ENCODE data around the gene SORCS2.

SORCS2 gene

DNA sequence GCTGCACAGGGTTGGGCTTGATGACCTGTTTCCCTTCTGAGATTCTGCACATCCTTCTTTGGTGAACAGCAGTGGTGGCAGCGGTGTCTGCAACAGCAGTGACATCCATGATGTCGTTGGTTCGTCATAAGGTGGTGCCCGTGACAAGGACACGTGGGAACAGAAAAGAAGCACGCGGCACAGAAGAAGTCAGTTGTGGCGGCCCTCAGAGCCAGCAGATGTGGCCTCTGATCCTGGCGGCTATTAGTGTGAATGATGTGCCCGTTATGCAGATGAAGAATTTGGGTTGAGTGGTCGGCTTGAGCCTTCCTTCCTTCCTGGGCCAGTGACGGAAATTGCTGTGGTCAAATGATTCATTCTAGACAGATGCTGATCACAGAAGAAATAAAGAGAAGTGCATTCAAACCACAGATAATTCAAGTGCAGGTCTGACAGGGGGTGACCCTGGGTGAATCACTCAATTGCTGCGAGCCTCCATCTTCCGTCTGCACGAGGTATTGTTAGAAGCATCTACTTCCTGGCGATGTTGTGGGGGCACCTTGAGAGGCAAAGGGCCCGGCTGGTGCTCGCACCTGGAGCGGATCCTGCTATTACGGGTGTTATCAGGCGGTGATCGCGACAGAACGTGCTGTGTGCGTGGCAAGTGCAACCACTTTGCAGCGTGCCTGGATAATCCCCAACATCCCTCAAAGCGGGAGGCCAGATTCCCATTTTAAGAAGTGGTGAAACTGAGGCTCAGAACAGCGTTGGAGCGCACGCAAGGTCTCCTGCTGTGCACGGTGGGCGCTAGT lies 457.6 kb downstream of the SORCS2 start:
- ATAC-seq = no peak
- Mint-ChIP-seq H3K4me3 (no peak overlapping the region), H3K27me3 (peaks cover 64% of the 10 kb centered on the region), H3K4me1 (peaks cover 13% of the 10 kb centered on the region), H3K9me3 (no peaks in the 10 kb centered on the region), H3K36me3 (no peaks in the 10 kb centered on the region), H3K27ac (no peak overlapping the region)

GRCh38 chr4:7650606-7651385 lies 458.5 kb downstream of the SORCS2 start:
- Mint-ChIP-seq H3K9me3 (no peaks in the 10 kb centered on the region), H3K27ac (no peak overlapping the region), H3K4me1 (peaks cover 13% of the 10 kb centered on the region), H3K36me3 (no peaks in the 10 kb centered on the region), H3K4me3 (no peak overlapping the region), H3K27me3 (peaks cover 69% of the 10 kb centered on the region)
- ATAC-seq = no peak

GRCh38 chr4:7651461-7651921 lies 459.2 kb downstream of the SORCS2 start:
- Mint-ChIP-seq H3K4me1 (peaks cover 13% of the 10 kb centered on the region), H3K27ac (no peak overlapping the region)

GRCh38 chr4:7652006-7652405 lies 459.7 kb downstream of the SORCS2 start:
- Mint-ChIP-seq H3K4me1 (peaks cover 13% of the 10 kb centered on the region), H3K4me3 (no peak overlapping the region), H3K36me3 (no peaks in the 10 kb centered on the region), H3K27ac (no peak overlapping the region), H3K9me3 (no peaks in the 10 kb centered on the region), H3K27me3 (peaks cover 56% of the 10 kb centered on the region)
- ATAC-seq = no peak

More at GRCh38 chr4:7651461-7651921, 459.2 kb downstream of the SORCS2 start:
- peaks cover 62% of the 10 kb centered on the region for H3K27me3 Mint-ChIP-seq
- H3K4me3 Mint-ChIP-seq = no peak overlapping the region
- H3K9me3 Mint-ChIP-seq = no peaks in the 10 kb centered on the region
- no peak for ATAC-seq
- H3K36me3 Mint-ChIP-seq = no peaks in the 10 kb centered on the region

- peaks cover 13% of the 10 kb centered on the region for H3K4me1 Mint-ChIP-seq
- H3K36me3 Mint-ChIP-seq = no peaks in the 10 kb centered on the region
- peaks cover 52% of the 10 kb centered on the region for H3K27me3 Mint-ChIP-seq
- no peaks in the 10 kb centered on the region for H3K9me3 Mint-ChIP-seq
- H3K4me3 Mint-ChIP-seq = no peak overlapping the region
- no peak for ATAC-seq
- H3K27ac Mint-ChIP-seq = no peak overlapping the region
Observed at GRCh38 chr4:7652451-7652881, 460.1 kb downstream of the SORCS2 start.

DNA sequence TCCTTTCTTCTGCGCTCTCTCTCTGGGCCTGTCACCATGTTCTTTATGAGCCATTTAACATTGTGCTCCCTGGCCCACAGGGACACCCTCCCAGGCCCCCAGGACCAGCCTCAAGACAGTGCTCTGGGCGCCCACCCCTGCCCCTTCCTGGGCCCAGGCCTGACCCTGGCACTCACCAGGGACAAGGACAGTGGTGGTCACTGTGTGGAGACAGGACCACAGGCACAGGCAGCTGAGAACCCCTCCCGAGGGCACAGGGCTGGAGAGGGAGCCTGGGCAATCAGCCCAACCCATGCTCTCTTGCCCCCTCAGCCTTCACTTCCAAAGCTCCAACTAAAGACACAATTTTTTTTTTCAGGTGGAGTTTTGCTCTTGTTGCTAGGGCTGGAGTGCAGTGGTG lies 460.6 kb downstream of the SORCS2 start:
- Mint-ChIP-seq H3K4me1 (peaks cover 13% of the 10 kb centered on the region), H3K27me3 (peaks cover 47% of the 10 kb centered on the region), H3K36me3 (no peaks in the 10 kb centered on the region), H3K27ac (no peak overlapping the region), H3K4me3 (no peak overlapping the region), H3K9me3 (no peaks in the 10 kb centered on the region)
- no peak for ATAC-seq

- no peaks in the 10 kb centered on the region for H3K36me3 Mint-ChIP-seq
- H3K9me3 Mint-ChIP-seq = no peaks in the 10 kb centered on the region
- ATAC-seq = no peak
- H3K4me1 Mint-ChIP-seq = peaks cover 13% of the 10 kb centered on the region
- H3K4me3 Mint-ChIP-seq = no peak overlapping the region
- peaks cover 39% of the 10 kb centered on the region for H3K27me3 Mint-ChIP-seq
- no peak overlapping the region for H3K27ac Mint-ChIP-seq
Observed at GRCh38 chr4:7653510-7654369, 461.4 kb downstream of the SORCS2 start.

DNA sequence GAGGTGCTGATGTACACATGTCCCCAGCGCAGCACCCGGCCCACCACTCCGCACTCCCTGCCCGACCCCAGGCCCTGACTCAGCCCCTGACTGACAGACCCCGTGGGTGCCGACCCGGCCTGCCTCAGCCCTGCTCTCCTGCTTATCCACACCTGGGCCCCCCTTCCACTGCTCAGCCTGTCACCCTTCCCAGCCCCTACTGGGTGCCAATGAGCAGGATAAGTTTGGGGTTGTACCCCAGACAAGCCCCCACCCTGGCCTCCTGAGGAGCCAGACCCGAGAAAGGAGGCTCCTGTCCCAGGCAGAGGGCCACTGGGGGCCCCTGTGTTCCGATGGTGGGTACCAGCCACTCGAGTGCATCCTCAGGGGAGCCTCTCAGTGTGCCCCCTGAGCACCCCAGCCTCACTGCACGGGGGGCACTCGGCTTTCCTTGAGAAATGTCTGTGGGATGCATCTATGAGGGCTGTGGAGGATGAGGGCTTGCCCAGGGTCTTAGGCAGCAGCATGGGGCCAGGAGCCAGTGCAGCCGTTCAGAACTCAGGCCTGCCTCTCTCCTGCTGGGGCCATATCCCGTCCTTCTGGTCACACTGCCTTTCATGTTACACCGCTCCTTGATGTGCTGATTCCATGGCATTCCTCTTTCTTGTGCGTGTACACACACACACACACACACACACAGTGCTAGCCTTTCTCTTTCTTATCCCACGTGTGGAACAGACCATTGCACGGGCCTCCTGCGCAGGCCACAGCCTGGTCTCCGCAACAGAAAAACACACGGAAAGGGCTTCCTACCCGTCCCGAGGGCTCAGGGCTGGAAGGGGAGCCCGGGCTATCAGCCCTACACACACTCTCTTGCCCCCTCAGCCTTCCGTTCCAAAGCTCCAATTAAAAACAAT lies 462.5 kb downstream of the SORCS2 start:
- H3K4me3 Mint-ChIP-seq = no peak overlapping the region
- peaks cover 3% of the 10 kb centered on the region for H3K4me1 Mint-ChIP-seq
- H3K27ac Mint-ChIP-seq = no peak overlapping the region
- ATAC-seq = no peak
- H3K9me3 Mint-ChIP-seq = no peaks in the 10 kb centered on the region
- peaks cover 29% of the 10 kb centered on the region for H3K27me3 Mint-ChIP-seq
- no peaks in the 10 kb centered on the region for H3K36me3 Mint-ChIP-seq

DNA sequence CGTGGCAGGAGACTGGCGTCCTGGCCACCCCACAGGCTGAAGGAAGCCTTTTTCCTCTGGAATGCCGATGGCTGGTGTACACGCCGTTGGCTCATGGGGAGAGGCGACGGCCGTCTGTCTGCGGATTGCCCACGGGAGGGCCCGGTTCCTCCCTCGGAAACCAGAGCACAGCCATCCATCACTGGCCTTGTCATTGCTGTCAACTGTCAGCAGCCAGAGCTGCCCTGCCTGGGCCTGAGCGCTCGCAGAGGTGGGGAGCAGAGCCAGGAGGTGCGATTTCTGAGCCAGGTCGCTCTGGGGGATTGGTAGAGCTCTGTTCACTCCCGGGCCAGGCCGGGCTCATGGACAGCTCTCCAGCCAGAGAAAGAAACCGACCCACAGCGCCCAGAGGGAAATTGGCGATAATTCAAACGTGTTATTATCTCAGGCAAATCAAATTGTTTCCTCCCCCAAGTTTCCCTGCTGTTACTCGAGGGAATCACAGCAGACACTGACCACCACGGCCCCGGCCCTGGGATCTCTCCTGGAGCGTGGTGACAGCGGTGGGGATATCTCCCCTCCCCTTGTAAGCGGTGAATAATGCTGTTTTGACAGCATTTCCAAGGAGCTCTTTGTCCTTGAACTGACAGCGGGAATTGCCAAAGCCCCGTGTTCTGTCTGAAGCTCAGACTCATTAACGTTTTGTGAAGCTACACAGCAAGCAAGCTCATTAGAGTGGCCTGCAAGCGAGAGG lies 463.3 kb downstream of the SORCS2 start:
- Mint-ChIP-seq H3K27me3 (peaks cover 25% of the 10 kb centered on the region), H3K9me3 (no peaks in the 10 kb centered on the region), H3K27ac (no peak overlapping the region), H3K36me3 (no peaks in the 10 kb centered on the region), H3K4me3 (no peak overlapping the region), H3K4me1 (no peaks in the 10 kb centered on the region)
- ATAC-seq = no peak

DNA sequence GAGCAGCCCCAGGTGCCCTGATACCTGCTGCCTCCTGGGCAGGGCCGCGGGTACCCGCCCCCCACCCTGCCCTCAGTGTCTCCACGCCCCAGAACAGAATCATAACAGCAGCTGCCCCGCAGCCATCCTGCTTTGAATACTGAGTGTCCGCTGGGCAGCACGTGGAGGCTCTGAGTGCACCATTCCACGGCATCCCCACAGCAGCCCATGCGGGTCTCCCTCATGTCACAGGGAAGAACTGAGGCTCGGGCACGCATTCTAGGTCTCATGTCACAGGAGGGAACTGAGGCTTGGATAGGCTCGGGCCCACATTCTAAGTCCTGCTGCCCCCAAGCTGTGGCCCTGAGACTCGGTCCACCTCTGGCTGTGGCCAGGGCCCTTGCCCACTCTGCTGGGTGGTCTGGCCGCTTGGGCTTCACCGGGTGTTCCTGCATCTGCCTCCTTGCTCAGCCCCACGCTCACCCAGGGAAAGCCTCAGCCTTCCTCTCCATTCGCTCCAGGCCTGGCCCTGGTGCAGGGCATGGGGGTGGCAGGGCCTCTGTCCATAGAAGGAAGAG lies 464.0 kb downstream of the SORCS2 start:
- Mint-ChIP-seq H3K27ac (no peak overlapping the region), H3K4me1 (no peaks in the 10 kb centered on the region), H3K9me3 (no peaks in the 10 kb centered on the region), H3K27me3 (peaks cover 19% of the 10 kb centered on the region), H3K36me3 (no peaks in the 10 kb centered on the region), H3K4me3 (no peak overlapping the region)
- ATAC-seq = no peak

DNA sequence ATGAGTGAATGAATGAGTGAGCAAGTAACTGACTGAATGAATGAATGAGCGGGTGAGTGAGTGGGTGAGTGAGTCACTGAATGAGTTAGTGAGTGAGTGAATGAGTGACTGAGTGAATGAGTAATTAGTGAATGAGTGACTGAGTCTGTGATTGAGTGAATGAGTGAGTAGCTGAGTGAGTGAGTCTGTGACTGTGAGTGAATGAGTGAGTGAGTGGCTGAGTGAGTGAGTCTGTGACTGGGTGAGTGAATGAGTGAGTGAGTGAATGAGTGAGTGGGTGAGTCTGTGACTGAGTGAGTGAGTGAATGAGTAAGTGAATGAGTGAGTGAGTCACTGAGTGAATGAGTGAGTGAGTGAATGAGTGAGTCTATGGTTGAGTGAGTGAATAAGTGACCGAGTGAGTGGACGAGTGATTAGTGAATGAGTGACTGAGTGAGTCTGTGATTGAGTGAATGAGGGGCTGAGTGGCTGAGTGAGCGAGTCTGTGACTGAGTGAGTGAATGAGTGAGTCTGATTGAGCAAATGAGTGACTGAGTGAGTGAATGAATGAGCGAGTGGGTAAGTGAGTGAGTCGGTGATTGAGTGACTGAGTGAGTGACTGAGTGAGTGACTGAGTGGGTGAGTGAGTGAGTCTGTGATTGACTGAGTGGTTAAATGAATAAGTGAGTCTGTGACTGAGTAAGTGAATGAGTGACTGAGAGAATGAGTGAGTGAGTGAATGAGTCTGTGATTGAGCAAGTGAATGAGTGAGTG lies 465.4 kb downstream of the SORCS2 start:
- no peaks in the 10 kb centered on the region for H3K4me1 Mint-ChIP-seq
- H3K27me3 Mint-ChIP-seq = peaks cover 18% of the 10 kb centered on the region
- no peaks in the 10 kb centered on the region for H3K36me3 Mint-ChIP-seq
- no peak overlapping the region for H3K4me3 Mint-ChIP-seq
- H3K27ac Mint-ChIP-seq = no peak overlapping the region
- no peak for ATAC-seq
- H3K9me3 Mint-ChIP-seq = peaks cover under 1% of the 10 kb centered on the region

GRCh38 chr4:7658341-7659204 lies 466.2 kb downstream of the SORCS2 start:
- ATAC-seq = no peak
- H3K36me3 Mint-ChIP-seq = no peaks in the 10 kb centered on the region
- no peak overlapping the region for H3K27ac Mint-ChIP-seq

More at GRCh38 chr4:7658341-7659204, 466.2 kb downstream of the SORCS2 start:
- H3K9me3 Mint-ChIP-seq = peaks cover 5% of the 10 kb centered on the region
- H3K27me3 Mint-ChIP-seq = peaks cover 18% of the 10 kb centered on the region
- H3K4me3 Mint-ChIP-seq = no peak overlapping the region
- H3K4me1 Mint-ChIP-seq = no peaks in the 10 kb centered on the region
